HK-2 (cell line): ENCODE measurements around the gene TYMP.
A peak's percentile ranks its signal among the peaks of the same experiment; 100 is the strongest.

Source experiments
- DNase-seq: peaks from one replicate; pipeline ENCODE4 v3.0.0-alpha.2; 2018; ENCODE audit not compliant: unreplicated experiment

TYMP gene

GRCh38 chr22:50483977-50484853, 45.6 kb downstream of the TYMP start:
- DNase-seq, result peak; percentile 53

- DNase-seq, result no peak
Measured at GRCh38 chr22:50483556-50483955, 46.3 kb downstream of the TYMP start.

- DNase-seq, result no peak
Measured at GRCh38 chr22:50483106-50483505, 46.7 kb downstream of the TYMP start.

GRCh38 chr22:50482107-50483074, 47.4 kb downstream of the TYMP start:
- no peak for DNase-seq

GRCh38 chr22:50481440-50482106, 48.2 kb downstream of the TYMP start, which contains the start of gene ADM2:
Gene ADM2 (plus strand): TSS chr22:50481543. CDS start chr22:50481848, 305 bp downstream.
- DNase-seq, result no peak

- DNase-seq, result no peak
Measured at GRCh38 chr22:50481045-50481439, 48.8 kb downstream of the TYMP start.

- no peak for DNase-seq
Measured at GRCh38 chr22:50479721-50480120, 50.1 kb downstream of the TYMP start.

GRCh38 chr22:50477923-50478322, 51.9 kb downstream of the TYMP start:
- no peak for DNase-seq

GRCh38 chr22:50476868-50477267, 52.9 kb downstream of the TYMP start:
- no peak for DNase-seq
